GM23338 (cell line): ENCODE measurements around the gene TENT4A. TPM values are rescaled to one million over a fixed set of nuclear protein-coding genes. Genes with fewer than 3 reads are reported as not detected.

Experiments used
- ATAC-seq: fragments of 200-7000 bp; cut with Tn5 transposase; 3 replicates; pipeline ENCODE4 v1.9.1; 2020
- DNase-seq: peaks from one replicate; pipeline ENCODE4 v3.0.0-alpha.2; 2015; ENCODE audit warnings: low spot score
- H2AFZ ChIP-seq: fragments of 200-600 bp; sonication (generic); 2 replicates; pipeline ENCODE4 v1.8.0; 2016; ENCODE audit warnings: antibody characterized with exemption, mild to moderate bottlenecking, moderate library complexity
- H3F3A ChIP-seq: fragments of 200-600 bp; sonication (generic); replicated peaks from 2 replicates; pipeline ENCODE4 v1.8.0; 2017; ENCODE audit warnings: antibody characterized with exemption, mixed run types, low read depth
- H3K27ac ChIP-seq: fragments of 200-600 bp; sonication (generic); 2 replicates; pipeline ENCODE4 v1.6.1; 2016; ENCODE audit warnings: low read depth
- H3K27me3 ChIP-seq: fragments of 200-600 bp; sonication (generic); 2 replicates; pipeline ENCODE4 v1.8.0; 2016; ENCODE audit warnings: mild to moderate bottlenecking, mixed run types, moderate library complexity; ENCODE audit not compliant: insufficient read depth
- H3K36me3 ChIP-seq: fragments of 200-600 bp; sonication (generic); 2 replicates; pipeline ENCODE4 v1.8.0; 2016; ENCODE audit warnings: mild to moderate bottlenecking; ENCODE audit not compliant: insufficient read depth
- H3K4me1 ChIP-seq: fragments of 200-600 bp; sonication (generic); 2 replicates; pipeline ENCODE4 v1.8.0; 2016; ENCODE audit warnings: mild to moderate bottlenecking, moderate library complexity; ENCODE audit not compliant: insufficient read depth
- H3K4me2 ChIP-seq: fragments of 200-600 bp; sonication (generic); 2 replicates; pipeline ENCODE4 v1.7.1; 2017; ENCODE audit warnings: mixed run types
- H3K4me3 ChIP-seq: fragments of 200-600 bp; sonication (generic); 2 replicates; pipeline ENCODE4 v1.6.1; 2016; ENCODE audit warnings: mixed run types
- H3K79me2 ChIP-seq: fragments of 200-600 bp; sonication (generic); replicated peaks from 2 replicates; pipeline ENCODE4 v1.8.0; 2017; ENCODE audit warnings: mild to moderate bottlenecking; ENCODE audit not compliant: insufficient read depth
- H3K9me2 ChIP-seq: fragments of 200-600 bp; sonication (generic); 2 replicates; pipeline ENCODE4 v1.8.0; 2017; ENCODE audit not compliant: insufficient read depth
- H4K20me1 ChIP-seq: fragments of 200-600 bp; sonication (generic); replicated peaks from 2 replicates; pipeline ENCODE4 v1.8.0; 2017; ENCODE audit warnings: mild to moderate bottlenecking; ENCODE audit not compliant: insufficient read depth
- H3K27ac Mint-ChIP-seq: 2 replicates; pipeline ENCODE4 v1.8.0; 2020; ENCODE audit warnings: inconsistent platforms, mild to moderate bottlenecking, moderate library complexity, mixed read lengths
- H3K27me3 Mint-ChIP-seq: 3 replicates; pipeline ENCODE4 v1.8.0; 2022; ENCODE audit warnings: low read depth, mild to moderate bottlenecking, moderate library complexity, mixed read lengths, inconsistent platforms; ENCODE audit not compliant: insufficient read depth, poor library complexity
- H3K36me3 Mint-ChIP-seq: 3 replicates; pipeline ENCODE4 v1.8.0; 2021; ENCODE audit warnings: low read depth, mild to moderate bottlenecking, inconsistent platforms, moderate library complexity, mixed read lengths
- H3K4me1 Mint-ChIP-seq: 3 replicates; pipeline ENCODE4 v1.8.0; 2020; ENCODE audit warnings: mild to moderate bottlenecking, inconsistent platforms, mixed read lengths
- H3K4me3 Mint-ChIP-seq: 3 replicates; pipeline ENCODE4 v1.8.0; 2021; ENCODE audit warnings: moderate library complexity, mild to moderate bottlenecking, inconsistent platforms, mixed read lengths
- H3K9me3 Mint-ChIP-seq: 3 replicates; pipeline ENCODE4 v1.8.0; 2020; ENCODE audit warnings: moderate library complexity, mild to moderate bottlenecking, inconsistent platforms, mixed read lengths
- CREB1 ChIP-seq: fragments of 250-450 bp; sonication (Bioruptor Pico); IDR thresholded peaks from 2 replicates; pipeline ENCODE4 v1.5.0; 2020; ENCODE audit warnings: low read depth, mild to moderate bottlenecking, moderate library complexity
- EZH2 ChIP-seq: fragments of 200-600 bp; sonication (generic); IDR thresholded peaks from one replicate; pipeline ENCODE4 v1.8.0; 2017; ENCODE audit warnings: antibody characterized with exemption, mild to moderate bottlenecking, low read depth; ENCODE audit not compliant: unreplicated experiment
- EZH2phosphoT487 ChIP-seq: fragments of 200-600 bp; sonication (generic); IDR thresholded peaks from one replicate; pipeline ENCODE4 v1.8.1; 2018; ENCODE audit warnings: antibody characterized with exemption; ENCODE audit not compliant: unreplicated experiment
- JUNB ChIP-seq: IDR thresholded peaks from one replicate; pipeline ENCODE4 v1.6.1; 2016; ENCODE audit warnings: antibody characterized with exemption; ENCODE audit not compliant: unreplicated experiment
- NANOG ChIP-seq: IDR thresholded peaks from 2 replicates; pipeline ENCODE4 v1.6.1; 2016; ENCODE audit warnings: antibody characterized with exemption, borderline replicate concordance
- POLR2AphosphoS5 ChIP-seq: IDR thresholded peaks from 2 replicates; pipeline ENCODE4 v1.6.1; 2016; ENCODE audit warnings: antibody characterized with exemption, low read depth
- ZNF331 ChIP-seq: fragments of 250-450 bp; sonication (Bioruptor Pico); IDR thresholded peaks from 2 replicates; pipeline ENCODE4 v1.5.0; 2020; ENCODE audit warnings: low read depth, mild to moderate bottlenecking, moderate library complexity
- polyA plus RNA-seq: library from polyadenylated mRNA; unstranded; fragments of >200 nt; fragmentation: Nextera tagmentation; extraction: Ambion mirVana; gene quantifications from 2 replicates; pipeline ENCODE4 v1.2.1, GENCODE V29; 2016
- total RNA-seq: library from RNA; depleted of rRNA; stranded (reverse); fragments of >200 nt; shearing (Covaris generic); gene quantifications from 2 replicates; pipeline ENCODE4 v1.2.3, GENCODE V29; 2014
- TF ChIP-seq, protein P1 (sequence below): fragments of 250-450 bp; sonication (Bioruptor Pico); IDR thresholded peaks from 2 replicates; pipeline ENCODE4 v1.5.0; 2020; ENCODE audit warnings: mild to moderate bottlenecking, moderate library complexity
- TF ChIP-seq, protein P2 (sequence below): IDR thresholded peaks from 2 replicates; pipeline ENCODE4 v1.6.1; 2016; ENCODE audit warnings: antibody characterized with exemption
- TF ChIP-seq, protein P3 (sequence below), 2 experiments: fragments of 200-600 bp in 1 of 2; sonication (generic) in 1 of 2; conservative IDR thresholded peaks; 2 replicates each; pipeline versions ENCODE4 v1.5.1 to v1.6.1; 2016 to 2017; ENCODE audit warnings: antibody characterized with exemption in 2 of 2, low read depth in 2 of 2, mild to moderate bottlenecking in 2 of 2, moderate library complexity in 1 of 2
- TF ChIP-seq, protein P4 (sequence below): IDR thresholded peaks from one replicate; pipeline ENCODE4 v1.6.1; 2018; ENCODE audit warnings: antibody characterized with exemption; ENCODE audit not compliant: unreplicated experiment

The TENT4A gene
- total and polyA plus RNA-seq, 2 experiments from 2014 or later = 5.3 to 24.0 TPM

DNA sequence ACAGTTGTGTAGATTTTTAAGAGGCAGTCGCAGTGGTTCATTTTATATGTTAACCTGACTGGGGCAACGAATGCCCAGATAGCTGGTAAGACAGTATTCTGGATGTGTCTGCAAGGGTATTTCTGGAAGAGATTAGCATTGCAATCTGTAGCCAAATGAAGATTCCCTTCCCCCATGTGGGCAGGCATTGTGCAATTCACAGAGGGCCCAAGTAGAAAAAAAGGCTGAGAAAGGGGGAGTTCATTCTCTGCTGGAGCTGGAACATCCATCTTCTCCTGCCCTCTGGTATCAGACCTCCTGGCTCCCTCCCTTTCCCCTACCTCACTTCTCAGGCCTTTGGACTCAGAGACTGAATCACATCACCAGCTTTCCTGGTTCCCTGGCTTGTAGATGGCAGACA, 70.6 kb downstream of the TENT4A start (continued):
- TF ChIP-seq, protein P1, sequence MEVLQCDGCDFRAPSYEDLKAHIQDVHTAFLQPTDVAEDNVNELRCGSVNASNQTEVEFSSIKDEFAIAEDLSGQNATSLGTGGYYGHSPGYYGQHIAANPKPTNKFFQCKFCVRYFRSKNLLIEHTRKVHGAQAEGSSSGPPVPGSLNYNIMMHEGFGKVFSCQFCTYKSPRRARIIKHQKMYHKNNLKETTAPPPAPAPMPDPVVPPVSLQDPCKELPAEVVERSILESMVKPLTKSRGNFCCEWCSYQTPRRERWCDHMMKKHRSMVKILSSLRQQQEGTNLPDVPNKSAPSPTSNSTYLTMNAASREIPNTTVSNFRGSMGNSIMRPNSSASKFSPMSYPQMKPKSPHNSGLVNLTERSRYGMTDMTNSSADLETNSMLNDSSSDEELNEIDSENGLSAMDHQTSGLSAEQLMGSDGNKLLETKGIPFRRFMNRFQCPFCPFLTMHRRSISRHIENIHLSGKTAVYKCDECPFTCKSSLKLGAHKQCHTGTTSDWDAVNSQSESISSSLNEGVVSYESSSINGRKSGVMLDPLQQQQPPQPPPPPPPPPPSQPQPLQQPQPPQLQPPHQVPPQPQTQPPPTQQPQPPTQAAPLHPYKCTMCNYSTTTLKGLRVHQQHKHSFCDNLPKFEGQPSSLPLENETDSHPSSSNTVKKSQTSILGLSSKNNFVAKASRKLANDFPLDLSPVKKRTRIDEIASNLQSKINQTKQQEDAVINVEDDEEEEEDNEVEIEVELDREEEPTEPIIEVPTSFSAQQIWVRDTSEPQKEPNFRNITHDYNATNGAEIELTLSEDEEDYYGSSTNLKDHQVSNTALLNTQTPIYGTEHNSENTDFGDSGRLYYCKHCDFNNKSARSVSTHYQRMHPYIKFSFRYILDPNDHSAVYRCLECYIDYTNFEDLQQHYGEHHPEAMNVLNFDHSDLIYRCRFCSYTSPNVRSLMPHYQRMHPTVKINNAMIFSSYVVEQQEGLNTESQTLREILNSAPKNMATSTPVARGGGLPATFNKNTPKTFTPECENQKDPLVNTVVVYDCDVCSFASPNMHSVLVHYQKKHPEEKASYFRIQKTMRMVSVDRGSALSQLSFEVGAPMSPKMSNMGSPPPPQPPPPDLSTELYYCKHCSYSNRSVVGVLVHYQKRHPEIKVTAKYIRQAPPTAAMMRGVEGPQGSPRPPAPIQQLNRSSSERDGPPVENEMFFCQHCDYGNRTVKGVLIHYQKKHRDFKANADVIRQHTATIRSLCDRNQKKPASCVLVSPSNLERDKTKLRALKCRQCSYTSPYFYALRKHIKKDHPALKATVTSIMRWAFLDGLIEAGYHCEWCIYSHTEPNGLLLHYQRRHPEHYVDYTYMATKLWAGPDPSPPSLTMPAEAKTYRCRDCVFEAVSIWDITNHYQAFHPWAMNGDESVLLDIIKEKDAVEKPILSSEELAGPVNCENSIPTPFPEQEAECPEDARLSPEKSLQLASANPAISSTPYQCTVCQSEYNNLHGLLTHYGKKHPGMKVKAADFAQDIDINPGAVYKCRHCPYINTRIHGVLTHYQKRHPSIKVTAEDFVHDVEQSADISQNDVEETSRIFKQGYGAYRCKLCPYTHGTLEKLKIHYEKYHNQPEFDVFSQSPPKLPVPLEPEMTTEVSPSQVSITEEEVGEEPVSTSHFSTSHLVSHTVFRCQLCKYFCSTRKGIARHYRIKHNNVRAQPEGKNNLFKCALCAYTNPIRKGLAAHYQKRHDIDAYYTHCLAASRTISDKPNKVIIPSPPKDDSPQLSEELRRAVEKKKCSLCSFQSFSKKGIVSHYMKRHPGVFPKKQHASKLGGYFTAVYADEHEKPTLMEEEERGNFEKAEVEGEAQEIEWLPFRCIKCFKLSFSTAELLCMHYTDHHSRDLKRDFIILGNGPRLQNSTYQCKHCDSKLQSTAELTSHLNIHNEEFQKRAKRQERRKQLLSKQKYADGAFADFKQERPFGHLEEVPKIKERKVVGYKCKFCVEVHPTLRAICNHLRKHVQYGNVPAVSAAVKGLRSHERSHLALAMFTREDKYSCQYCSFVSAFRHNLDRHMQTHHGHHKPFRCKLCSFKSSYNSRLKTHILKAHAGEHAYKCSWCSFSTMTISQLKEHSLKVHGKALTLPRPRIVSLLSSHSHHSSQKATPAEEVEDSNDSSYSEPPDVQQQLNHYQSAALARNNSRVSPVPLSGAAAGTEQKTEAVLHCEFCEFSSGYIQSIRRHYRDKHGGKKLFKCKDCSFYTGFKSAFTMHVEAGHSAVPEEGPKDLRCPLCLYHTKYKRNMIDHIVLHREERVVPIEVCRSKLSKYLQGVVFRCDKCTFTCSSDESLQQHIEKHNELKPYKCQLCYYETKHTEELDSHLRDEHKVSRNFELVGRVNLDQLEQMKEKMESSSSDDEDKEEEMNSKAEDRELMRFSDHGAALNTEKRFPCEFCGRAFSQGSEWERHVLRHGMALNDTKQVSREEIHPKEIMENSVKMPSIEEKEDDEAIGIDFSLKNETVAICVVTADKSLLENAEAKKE (CRISPR knock-in tag) = no peak
- TF ChIP-seq, protein P2, sequence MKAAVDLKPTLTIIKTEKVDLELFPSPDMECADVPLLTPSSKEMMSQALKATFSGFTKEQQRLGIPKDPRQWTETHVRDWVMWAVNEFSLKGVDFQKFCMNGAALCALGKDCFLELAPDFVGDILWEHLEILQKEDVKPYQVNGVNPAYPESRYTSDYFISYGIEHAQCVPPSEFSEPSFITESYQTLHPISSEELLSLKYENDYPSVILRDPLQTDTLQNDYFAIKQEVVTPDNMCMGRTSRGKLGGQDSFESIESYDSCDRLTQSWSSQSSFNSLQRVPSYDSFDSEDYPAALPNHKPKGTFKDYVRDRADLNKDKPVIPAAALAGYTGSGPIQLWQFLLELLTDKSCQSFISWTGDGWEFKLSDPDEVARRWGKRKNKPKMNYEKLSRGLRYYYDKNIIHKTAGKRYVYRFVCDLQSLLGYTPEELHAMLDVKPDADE = no peak
- no peak for TF ChIP-seq NANOG
- TF ChIP-seq ZNF331 (CRISPR knock-in tag) = no peak
- TF ChIP-seq EZH2 = no peak

DNA sequence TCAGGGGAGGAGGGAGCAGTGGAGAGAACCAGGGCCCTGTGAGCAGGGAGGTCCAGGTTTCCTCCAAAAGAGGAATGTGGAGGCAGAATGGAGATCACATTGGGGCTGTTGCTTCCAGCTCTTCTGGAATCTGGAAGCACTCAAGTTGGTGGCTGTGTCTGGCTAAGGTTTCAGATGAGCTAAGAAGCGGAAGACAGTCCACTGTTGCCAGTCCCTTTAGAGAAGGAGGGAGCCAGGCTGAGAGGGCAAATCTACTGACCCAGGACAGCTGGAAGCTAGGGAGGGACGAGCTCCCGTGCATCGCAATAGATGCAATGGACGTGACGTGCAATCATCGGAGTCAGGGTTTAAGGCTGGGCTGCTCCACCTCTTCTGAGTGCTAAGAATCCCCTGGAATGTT, 71.2 kb downstream of the TENT4A start:
- H3K9me2 ChIP-seq = no peaks in the 10 kb centered on the region; the same call in 1 of the 2 replicates
- Mint-ChIP-seq H3K4me3 (no peak overlapping the region), H3K27ac (no peak overlapping the region), H3K27me3 (peaks cover 1% of the 10 kb centered on the region), H3K36me3 (no peaks in the 10 kb centered on the region), H3K4me1 (no peaks in the 10 kb centered on the region), H3K9me3 (no peaks in the 10 kb centered on the region; the same call in 2 of the 3 replicates)
- H4K20me1 ChIP-seq = no peaks in the 10 kb centered on the region
- no peak overlapping the region for H3K27ac ChIP-seq
- no peak for ATAC-seq
- H3K4me2 ChIP-seq = no peak overlapping the region
- TF ChIP-seq, protein P3, sequence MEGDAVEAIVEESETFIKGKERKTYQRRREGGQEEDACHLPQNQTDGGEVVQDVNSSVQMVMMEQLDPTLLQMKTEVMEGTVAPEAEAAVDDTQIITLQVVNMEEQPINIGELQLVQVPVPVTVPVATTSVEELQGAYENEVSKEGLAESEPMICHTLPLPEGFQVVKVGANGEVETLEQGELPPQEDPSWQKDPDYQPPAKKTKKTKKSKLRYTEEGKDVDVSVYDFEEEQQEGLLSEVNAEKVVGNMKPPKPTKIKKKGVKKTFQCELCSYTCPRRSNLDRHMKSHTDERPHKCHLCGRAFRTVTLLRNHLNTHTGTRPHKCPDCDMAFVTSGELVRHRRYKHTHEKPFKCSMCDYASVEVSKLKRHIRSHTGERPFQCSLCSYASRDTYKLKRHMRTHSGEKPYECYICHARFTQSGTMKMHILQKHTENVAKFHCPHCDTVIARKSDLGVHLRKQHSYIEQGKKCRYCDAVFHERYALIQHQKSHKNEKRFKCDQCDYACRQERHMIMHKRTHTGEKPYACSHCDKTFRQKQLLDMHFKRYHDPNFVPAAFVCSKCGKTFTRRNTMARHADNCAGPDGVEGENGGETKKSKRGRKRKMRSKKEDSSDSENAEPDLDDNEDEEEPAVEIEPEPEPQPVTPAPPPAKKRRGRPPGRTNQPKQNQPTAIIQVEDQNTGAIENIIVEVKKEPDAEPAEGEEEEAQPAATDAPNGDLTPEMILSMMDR (conservative IDR thresholded peaks at IDR 0.05; ENCODE audit: low read depth in 2 of 2) = no peak
- TF ChIP-seq CREB1 (CRISPR knock-in tag) (no peak), JUNB (no peak), POLR2AphosphoS5 (no peak), NANOG (no peak), EZH2phosphoT487 (no peak), EZH2 (no peak)
- TF ChIP-seq, protein P4, sequence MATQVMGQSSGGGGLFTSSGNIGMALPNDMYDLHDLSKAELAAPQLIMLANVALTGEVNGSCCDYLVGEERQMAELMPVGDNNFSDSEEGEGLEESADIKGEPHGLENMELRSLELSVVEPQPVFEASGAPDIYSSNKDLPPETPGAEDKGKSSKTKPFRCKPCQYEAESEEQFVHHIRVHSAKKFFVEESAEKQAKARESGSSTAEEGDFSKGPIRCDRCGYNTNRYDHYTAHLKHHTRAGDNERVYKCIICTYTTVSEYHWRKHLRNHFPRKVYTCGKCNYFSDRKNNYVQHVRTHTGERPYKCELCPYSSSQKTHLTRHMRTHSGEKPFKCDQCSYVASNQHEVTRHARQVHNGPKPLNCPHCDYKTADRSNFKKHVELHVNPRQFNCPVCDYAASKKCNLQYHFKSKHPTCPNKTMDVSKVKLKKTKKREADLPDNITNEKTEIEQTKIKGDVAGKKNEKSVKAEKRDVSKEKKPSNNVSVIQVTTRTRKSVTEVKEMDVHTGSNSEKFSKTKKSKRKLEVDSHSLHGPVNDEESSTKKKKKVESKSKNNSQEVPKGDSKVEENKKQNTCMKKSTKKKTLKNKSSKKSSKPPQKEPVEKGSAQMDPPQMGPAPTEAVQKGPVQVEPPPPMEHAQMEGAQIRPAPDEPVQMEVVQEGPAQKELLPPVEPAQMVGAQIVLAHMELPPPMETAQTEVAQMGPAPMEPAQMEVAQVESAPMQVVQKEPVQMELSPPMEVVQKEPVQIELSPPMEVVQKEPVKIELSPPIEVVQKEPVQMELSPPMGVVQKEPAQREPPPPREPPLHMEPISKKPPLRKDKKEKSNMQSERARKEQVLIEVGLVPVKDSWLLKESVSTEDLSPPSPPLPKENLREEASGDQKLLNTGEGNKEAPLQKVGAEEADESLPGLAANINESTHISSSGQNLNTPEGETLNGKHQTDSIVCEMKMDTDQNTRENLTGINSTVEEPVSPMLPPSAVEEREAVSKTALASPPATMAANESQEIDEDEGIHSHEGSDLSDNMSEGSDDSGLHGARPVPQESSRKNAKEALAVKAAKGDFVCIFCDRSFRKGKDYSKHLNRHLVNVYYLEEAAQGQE = no peak
- H3K79me2 ChIP-seq = no peaks in the 10 kb centered on the region
- no peaks in the 10 kb centered on the region for H3K27me3 ChIP-seq
- H3K4me1 ChIP-seq = no peaks in the 10 kb centered on the region
- no peak overlapping the region for H2AFZ ChIP-seq
- no peak for DNase-seq
- H3K4me3 ChIP-seq = no peak overlapping the region
- no peaks in the 10 kb centered on the region for H3K36me3 ChIP-seq
- H3F3A ChIP-seq = no peaks in the 10 kb centered on the region
